Adipose tissue (tissue), 3 donors: Measurements from ENCODE around the gene BLACAT1. TPM values are rescaled to one million over a fixed set of nuclear protein-coding genes. Genes with fewer than 3 reads are reported as not detected.
"Not testable (repeated sequence)": the region's sequence is repeated elsewhere in the genome, so short reads cannot be mapped to it uniquely, and the experiment has no call there.

Source experiments
- H3K27ac ChIP-seq: one replicate; pipeline ENCODE4 v1.5.1; 2013; ENCODE audit warnings: low read depth, low read length
- WGBS, 3 donors: extraction: QIAGEN DNeasy Blood & Tissue Kit; methylation state at CpG; one replicate each; pipeline ENCODE4 v1.1.7; 2013; 5-methylcytosine and 5-hydroxymethylcytosine counted together
- polyA plus RNA-seq, 3 donors: library from polyadenylated mRNA; stranded (reverse); fragments of 200-250 nt; gene quantifications; one replicate each; pipeline ENCODE4 v1.2.3, GENCODE V29; 2013
- donor health status: healthy with polysubstance abuse.
- donor health status: Bipolar disorder and iron deficiency.
- donor health status: healthy.

BLACAT1 gene
- polyA plus RNA-seq, 3 donors = 0.06 TPM; not detected in 2

DNA sequence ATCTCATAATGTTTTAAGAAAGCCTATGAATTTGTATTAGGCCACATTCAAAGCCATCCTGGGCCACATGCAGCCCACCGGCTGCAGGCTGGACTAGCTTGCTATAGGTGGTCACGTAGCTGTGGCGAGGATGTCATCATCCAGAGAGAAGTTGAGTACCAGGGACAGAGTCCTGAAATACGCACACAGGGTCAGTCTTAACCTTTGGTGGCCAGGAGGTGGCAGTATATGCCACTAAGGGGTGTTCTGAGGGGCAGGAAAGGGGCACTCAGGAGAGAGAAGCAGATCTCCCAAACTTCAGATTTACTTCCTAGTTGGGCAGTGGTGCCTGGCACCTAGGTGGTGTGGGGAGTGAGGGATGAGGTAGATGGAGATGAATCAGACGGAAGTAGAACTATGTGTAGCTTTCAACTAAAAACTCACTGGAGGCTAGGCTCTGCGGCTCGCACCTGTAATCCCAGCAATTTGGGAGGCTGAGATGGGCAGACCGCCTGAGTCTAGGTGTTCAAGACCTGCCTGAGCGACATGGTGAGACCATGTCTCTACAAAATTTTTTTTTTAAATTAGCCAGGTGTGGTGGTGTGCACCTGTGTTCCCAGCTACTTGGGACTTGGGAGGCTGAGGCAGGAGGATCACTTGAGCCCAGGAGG is 32.4 kb upstream of the BLACAT1 start:
- H3K27ac ChIP-seq = no peak overlapping the region
- WGBS, 3 donors = 32 to 43% (median 39%) methylated on average over 9 of the region's 9 CpGs

DNA sequence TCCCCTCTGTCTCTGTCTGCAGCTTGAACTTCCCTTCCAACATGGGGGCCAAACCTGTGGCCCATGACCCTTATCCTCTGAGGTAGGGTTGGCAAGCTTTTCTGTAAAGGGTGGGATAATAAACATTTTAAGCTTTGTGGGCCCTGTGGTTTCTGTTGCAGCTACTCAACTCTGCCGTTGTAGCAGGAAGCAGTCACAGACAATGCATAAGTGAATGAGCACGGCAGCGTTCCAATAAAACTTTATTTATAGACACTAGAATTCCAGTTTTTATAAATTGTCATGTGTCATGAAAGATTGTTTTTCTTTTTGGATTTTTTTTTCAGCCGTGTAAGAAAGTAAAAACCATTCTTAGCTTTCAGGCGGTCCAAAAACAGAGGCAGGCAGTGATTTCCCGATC is 30.4 kb upstream of the BLACAT1 start:
- H3K27ac ChIP-seq = no peak overlapping the region
- 85 to 90% (median 87%) methylated on average over 6 of the region's 6 CpGs for WGBS, 3 donors

DNA sequence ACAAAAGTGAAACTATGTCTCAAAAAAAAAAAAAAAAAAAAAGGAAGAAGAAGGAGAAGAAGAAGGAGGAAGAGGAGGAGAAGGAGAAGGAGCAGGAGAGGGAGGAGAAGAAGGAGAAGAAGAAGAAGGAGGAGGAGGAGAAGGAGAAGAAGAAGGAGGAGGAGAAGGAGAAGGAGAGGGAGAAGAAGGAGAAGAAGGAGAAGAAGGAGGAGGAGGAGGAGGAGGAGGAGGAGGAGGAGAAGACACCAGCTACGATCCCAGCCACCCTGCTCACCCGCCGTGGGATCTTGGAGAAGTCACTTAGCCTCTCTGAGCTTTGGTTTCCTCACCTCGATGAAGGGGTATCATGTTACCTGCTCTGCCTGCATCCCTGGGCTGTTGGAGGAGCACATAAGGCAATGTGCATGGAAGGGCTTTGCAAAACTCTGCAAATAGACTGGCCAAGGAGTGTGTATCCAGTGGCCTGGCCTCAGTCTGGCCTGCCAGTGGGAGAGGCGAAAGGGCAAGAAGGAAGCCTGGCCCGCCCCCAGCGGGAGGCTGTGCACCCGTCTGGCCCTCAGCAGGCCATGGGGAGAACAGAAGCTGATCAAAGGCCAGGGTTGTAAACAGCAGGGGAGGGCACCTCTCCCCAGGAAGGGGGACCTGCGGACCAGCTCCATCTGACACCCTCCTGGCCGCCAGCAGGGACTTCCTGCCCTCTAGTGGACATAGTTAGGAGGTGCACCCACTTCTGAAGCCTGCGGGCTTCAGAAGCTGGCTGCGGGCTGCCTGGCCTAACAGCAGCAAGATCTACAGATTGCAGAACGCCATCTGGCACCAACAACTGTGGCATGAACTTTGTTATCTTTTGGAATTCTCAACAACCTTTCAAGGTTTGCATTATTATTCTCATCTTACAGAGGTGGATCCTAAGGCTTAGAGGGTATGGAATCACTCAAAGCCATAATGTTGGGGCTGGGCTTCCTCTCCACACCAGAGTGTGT is 29.4 kb upstream of the BLACAT1 start:
- no peak overlapping the region for H3K27ac ChIP-seq
- 26 to 33% (median 29%) methylated on average over 13 of the region's 13 CpGs for WGBS, 3 donors

DNA sequence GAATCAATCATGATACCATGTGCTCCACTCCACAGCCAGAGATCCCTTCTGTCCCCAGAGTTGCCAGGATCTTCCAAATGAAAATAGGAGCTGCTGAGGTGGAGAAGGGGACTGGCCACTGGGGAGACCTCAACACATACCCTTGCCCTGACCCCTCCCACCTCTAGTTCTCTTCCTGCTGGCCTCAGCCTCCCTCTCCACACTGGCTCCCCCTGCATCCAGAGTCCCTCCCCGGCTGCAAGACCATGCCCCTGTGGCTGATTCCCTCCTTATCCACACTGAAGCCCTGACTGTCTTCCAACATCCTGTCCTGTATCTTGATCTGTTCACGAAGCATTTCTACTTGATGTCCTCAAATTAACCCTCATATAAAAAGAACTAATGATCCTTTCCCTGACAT is 27.5 kb upstream of the BLACAT1 start:
- WGBS, 3 donors = 28 to 52% (median 43%) methylated on average over 2 of the region's 2 CpGs
- H3K27ac ChIP-seq = no peak overlapping the region

DNA sequence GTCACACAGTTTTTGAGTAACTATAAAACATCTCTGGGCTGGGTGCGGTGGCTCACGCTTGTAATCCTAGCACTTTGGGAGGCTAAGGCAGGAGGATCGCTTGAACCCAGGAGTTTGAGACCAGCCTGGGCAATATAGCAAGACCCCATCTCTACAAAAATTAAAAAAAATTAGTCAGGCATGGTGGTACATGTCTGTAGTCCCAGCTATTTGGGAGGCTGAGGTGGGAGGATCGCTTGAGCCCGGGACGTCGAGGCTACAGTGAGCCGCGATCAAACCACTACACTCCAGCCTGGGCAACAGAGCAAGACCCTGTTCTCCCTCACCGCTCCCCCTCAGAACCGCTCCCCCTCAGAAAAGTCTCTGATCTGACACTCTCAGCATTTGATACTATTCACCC is 26.7 kb upstream of the BLACAT1 start:
- WGBS, 3 donors = 87 to 91% (median 89%) methylated on average over 11 of the region's 11 CpGs
- H3K27ac ChIP-seq = not testable (repeated sequence)

DNA sequence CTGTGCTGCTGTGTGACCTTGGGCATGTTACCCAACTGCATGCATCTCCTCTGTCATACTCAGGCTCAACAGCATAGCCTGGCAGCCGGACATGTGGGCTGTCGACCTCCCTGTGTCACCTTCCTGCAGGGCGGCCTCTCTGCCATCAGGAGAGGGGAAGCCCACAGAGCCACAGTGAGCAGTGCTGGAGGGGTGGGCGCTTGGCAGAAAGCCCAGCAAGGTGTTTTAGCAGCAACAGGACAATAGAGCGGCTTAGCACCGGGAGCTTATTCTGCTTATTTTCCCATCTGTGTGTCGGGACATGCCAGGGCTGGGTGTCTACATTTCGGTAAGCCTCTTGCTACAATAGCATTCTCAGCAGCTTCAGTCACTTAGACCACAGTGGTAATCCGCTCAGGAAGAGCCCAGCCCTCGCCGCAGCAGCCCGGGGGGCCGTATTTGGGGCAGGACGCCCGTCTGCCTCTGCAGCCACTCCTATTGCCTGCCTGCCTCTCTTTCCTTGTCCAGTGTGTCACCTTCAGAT is 25.8 kb upstream of the BLACAT1 start:
- WGBS, 3 donors = 34 to 50% (median 48%) methylated on average over 15 of the region's 15 CpGs
- H3K27ac ChIP-seq = no peak overlapping the region

DNA sequence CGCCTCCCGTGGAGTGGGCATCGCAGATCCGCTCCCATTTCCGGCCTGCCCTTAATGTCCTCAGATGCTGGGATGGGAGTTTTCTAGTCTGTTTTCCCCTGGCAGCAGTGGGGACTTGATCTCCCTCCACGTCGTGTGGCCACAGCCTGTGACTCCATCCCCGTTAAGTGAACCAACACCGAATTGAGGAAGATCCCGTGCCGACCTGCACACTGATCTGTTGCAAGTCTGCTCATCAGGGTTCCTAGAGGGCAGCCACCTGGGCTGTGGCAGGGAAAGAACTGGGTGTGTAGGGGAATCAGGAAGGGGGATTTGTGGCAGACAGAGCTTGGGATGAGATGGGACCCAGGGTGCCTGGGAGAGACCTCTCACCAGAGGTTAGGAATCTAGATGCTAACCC is 25.4 kb upstream of the BLACAT1 start:
- WGBS, 3 donors = 46 to 68% (median 52%) methylated on average over 11 of the region's 11 CpGs
- H3K27ac ChIP-seq = no peak overlapping the region

DNA sequence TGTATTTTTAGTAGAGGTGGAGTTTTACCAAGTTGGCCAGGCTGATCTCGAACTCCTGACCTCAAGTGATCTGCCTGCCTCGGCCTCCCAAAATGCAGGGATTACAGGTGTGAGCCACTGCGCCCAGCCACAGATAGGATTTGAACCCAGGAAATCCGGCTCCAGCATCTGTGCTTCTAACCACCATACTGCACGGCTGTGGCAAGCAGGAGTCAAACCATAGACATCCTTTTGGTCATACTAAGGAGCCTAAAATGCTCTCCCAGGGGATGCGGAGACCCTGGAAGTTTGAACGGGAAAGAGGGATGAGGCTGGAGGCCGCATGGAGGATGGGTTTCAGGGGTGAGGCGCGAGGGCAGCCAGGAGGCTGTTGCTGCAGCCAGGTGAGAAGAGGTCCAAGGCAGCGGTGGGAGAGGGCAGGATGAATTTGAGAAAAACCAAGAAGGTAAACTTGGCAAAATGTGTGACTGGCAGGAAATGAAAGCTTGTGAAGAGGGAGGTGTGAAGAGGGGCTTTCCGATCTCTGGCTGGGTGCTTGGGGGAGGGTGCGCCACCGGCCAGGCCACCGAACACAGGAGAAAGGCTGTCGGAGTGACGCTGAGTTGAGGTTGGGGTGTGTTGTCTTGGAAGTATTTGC is 24.6 kb upstream of the BLACAT1 start:
- no peak overlapping the region for H3K27ac ChIP-seq
- WGBS, 3 donors = 62 to 64% (median 64%) methylated on average over 17 of the region's 17 CpGs

DNA sequence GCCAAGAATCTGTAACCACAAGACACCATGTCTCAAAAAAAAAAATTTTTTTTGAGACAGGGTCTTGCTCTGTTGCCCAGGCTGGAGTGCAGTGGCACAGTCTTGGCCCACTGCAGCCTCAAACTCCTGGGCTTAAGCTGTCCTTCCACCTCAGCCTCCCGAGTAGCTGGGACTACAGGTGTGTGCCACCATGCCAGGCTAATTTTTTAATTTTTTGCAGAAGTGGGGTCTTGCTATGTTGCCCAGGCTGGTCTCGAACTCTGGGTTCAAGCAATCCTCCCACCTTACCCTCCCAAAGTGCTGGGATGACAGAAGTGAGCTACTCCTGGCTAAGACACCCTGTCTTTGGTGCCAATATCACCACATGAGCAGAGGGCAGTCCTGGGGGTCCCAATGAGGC is 23.1 kb upstream of the BLACAT1 start:
- not testable (repeated sequence) for H3K27ac ChIP-seq
- 89 to 96% (median 90%) methylated on average over 2 of the region's 2 CpGs for WGBS, 3 donors

DNA sequence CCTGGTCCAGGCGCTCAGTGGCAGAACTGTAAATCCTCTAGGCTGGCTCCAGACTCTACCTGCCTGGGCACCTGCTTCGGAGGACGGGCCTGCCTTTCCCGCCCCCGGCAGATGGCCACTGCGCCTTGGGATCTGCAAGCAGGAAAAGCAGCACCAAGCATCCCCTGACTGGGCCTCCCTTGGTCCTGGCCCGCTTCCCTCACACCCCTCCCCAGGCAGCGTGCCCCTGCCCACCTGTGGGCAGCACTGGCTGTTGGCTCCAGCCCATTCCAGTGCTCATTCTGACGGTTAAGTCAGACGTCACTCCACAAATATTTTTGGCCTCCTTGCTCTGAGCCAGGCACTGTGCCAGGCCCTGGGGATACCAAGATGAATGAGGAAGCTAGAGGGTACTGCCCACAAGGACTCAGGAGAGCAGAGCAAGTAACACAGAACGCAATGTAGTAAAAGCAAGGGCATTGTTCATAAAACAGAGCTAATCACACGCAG is 22.0 kb upstream of the BLACAT1 start:
- H3K27ac ChIP-seq = no peak overlapping the region
- WGBS, 3 donors = 56 to 70% (median 64%) methylated on average over 12 of the region's 12 CpGs

DNA sequence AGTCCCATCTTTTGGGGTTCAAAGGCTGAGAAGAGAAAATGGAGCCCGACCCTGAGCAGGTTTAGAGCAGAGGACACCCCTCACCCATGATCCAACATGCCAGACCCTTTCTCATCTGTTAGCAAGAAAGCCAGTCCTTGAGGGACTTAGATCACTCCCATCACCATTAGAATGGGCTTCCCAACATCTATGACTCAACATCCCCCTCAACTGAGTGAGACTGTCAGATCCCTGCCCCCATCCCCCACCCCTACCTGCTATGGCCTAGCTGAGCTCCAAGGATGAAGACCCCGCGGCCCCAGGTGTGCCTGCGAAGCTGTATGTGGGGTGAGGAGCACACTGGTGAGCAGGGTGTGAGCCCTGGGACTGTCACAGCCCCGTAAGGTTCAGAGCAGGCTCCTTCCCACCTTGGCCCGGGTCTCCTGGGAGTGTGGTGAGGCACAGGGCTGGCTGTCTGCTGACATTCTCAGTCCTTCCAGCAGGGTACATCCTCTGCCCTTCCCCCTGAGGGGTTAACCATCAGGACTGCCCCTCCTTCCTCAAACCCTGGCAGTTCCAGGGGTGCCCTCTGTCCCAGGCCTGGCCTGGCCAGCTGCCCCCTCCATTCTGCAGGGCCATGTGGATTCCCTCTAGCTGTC is 21.4 kb upstream of the BLACAT1 start:
- 68 to 72% (median 71%) methylated on average over 6 of the region's 6 CpGs for WGBS, 3 donors
- no peak overlapping the region for H3K27ac ChIP-seq

DNA sequence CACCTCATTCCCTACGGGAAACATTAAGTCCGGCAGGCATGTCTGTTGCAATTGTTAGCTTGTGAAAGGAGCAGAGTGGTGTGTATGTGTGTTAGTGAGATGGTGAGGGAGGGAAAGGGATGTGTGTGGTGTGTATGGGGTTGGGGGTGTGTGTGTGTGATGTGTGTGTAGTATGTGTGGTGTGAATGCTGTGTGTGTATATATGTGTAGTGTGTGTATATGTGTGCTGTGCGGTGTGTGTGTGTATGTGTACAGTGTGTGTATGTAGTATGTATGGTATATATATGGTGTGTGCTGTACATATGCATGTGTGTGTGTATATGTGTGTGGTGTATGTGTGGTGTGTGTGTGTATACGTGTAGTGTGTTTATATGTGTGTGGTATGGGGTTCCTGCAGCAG is 20.8 kb upstream of the BLACAT1 start:
- 92 to 94% (median 93%) methylated on average over 4 of the region's 4 CpGs for WGBS, 3 donors
- no peak overlapping the region for H3K27ac ChIP-seq

DNA sequence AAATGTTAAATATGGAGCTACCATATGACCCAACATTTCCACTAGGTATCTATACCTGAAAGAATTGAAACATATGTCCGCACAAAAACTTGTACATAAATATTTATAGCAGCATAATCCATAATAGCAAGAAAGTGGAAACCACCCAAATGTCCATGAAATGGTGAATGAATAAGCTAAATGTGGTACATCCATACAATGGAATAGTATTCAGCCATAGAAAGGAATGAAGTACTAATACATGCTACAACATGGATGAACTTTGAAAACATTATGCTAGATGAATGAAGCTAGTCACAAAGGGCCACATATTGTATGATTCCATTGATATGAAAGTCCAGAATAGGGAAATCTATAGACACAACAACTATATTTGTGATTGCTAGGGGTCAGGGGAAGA is 20.0 kb upstream of the BLACAT1 start:
- 97 to 100% (median 97%) methylated on average over 1 of the region's 1 CpG for WGBS, 3 donors
- no peak overlapping the region for H3K27ac ChIP-seq

DNA sequence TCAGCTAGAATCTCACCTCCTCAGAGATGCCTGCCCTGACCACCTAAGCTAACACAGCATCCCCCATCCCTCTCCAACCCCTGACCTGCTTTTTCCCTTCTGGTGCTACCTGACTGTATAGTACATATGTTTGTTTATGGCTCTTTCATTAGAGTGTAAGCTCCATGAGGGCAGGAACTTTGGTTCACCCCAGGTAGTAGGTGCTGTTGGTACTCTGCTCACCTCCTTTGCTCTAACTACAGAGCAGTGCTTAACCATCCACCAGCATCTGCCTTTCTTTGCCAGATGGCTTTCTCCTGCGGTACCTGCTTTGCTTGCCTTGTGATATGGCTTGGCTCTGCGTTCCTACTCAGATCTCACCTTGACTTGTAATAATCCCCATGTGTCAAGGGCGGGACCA is 18.7 kb upstream of the BLACAT1 start:
- no peak overlapping the region for H3K27ac ChIP-seq
- WGBS, 3 donors = 87 to 97% (median 93%) methylated on average over 3 of the region's 3 CpGs

DNA sequence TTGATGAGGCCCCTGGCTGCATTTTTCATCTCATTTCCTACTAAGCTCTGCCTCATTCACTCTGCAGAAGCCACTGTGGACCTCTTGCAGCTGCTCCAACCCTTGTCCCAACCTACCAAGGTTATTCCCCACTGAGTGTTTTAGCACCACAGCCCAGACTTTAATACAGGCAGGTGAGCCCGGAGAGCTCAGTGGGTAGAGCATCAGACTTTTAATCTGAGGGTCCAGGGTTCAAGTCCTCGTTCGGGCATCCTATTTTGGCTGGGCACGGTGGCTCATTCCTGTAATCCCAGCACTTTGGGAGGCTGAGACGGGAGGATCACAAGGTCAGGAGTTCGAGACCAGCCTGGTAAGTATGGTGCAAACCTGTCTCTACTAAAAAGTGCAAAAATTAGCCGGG is 18.1 kb upstream of the BLACAT1 start:
- WGBS, 3 donors = 87 to 91% (median 90%) methylated on average over 7 of the region's 7 CpGs

DNA sequence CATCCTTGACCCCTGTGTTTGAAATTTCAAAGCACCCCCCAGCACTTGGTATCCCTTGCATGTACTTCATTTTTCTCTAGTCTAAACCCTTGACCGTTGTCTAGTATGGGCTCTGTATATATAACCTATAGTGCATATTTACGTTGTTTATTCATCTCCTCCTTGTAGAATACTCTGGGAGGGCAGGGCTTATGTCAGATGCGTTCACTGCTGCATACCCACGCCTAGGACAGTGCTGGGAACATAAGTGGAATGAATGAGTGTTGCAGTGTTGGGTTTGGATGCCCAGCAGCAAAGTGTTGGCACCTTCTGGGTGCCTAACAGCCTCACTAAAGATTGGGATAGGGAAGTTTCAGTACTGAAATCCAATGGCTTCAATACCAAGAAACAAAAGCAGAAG is 17.6 kb upstream of the BLACAT1 start:
- H3K27ac ChIP-seq = no peak overlapping the region
- 33 to 42% (median 42%) methylated on average over 4 of the region's 4 CpGs for WGBS, 3 donors

More for the DNA sequence above, 18.1 kb upstream of the BLACAT1 start:
- H3K27ac ChIP-seq = no peak overlapping the region

DNA sequence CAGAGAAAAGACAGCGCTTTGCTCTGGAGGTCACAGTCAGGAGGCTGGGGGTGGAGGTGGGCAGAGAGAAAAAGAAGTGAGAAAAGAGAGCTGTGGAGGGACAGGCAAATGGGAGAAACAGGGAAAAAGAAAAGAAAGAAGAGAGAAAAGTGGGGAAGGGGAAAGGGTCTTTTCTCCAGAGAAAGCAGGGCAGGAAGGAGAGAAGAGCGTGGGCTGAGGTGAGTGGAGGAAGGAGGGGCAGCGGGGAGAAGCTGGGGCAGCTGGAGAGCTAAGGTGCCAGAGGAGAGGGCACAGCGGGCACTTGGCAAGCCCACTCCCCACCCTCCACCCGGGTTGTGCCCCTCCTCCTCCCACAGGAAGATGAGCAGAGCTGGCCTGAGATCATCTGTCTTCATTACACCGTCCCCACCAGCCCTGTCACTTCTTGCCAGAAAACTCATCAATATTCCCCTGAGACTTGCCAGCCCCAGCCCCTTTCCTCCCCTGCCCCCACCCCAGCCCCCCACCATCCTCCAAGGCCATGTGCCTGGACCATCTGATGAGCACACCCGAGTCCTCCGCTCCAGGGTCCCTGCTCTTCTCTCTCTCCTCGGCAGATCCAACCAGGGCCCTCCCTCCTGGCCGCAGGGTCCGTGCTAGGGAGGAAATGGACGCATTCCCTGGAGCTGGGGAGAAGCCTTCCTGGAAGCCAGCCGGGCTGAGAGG is 17.0 kb upstream of the BLACAT1 start:
- 18 to 27% (median 23%) methylated on average over 10 to 13 of the region's 13 CpGs for WGBS, 3 donors
- H3K27ac ChIP-seq = no peak overlapping the region

DNA sequence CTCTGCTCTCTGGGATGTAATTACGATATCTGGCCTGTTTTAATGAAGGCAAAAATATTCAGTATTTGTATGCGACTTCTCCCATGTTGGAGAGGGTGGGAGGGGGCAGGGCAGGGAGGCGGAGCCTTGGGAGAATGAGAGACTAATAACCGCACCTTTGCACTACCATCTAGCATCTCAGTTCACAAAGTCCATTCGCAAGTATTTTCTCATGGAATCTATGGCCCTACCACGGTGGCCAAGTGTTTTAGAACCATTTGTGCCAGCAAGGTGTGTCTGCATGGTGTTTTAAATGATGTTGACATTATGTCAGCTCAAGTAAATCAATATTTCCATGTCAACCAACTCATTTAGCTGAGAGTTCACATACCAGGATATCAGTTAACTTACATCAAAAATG is 14.3 kb upstream of the BLACAT1 start:
- WGBS, 3 donors = 42 to 91% (median 89%) methylated on average over 6 of the region's 6 CpGs
- no peak overlapping the region for H3K27ac ChIP-seq
